NCI-H2107 (cell line): Measurements from ENCODE around the gene PHF24.
"Not testable (repeated sequence)": the region's sequence is repeated elsewhere in the genome, so short reads cannot be mapped to it uniquely, and the experiment has no call there.

Source experiments
- DNase-seq: peaks from one replicate; lab custom pipeline; 2025; lab: John Stamatoyannopoulos, UW

Gene PHF24

DNA sequence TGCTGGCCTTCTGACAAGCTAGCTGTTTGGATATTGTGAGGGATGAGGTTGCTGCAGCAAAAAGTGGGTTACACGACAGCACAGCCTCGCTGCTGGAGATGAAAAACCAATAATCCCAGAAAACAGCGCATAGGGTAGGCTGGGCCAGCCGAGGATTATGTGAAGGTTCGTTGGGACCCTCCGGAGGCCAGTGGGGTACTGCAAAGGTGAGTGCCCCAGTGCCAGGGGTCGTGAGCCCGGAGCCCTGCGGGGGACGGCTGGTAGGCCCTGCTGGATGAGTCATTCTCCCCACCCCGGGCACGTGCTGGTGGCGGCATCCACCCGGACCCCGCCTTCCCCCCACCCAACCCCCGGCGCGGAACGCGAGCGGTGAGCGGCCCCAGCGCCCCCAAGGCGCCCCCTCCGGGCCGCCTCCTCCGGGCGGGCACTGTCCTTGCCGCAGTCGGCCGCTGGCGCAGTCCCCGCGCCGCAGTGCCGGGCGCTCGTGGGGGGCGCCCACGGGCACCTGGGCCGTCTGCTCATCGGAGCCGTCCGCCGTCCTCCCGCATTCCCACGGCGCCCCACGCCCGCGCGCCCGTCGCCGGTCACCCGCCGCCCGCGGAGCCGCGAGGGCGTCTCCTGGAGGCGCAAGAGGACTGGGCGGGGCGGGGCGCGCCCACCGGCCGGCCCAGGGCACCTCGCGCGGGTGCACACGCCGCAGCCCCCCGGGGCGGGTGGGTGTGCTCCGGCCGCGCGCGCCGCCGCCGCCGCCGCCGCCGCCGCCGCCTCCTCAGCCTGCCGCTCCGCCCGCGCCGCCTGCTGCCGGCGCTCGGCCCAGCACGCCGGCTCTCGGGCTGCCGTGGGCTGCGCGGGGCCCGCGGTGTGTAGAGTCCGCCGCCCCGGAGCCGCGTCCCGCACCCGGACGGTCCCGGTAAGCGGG, at the start of gene PHF24:
PHF24 (plus strand) TSS at position 794 of the 919 bp plus-strand sequence. CDS start 13,014 bp downstream, outside the sequence.
- no peak for DNase-seq

DNA sequence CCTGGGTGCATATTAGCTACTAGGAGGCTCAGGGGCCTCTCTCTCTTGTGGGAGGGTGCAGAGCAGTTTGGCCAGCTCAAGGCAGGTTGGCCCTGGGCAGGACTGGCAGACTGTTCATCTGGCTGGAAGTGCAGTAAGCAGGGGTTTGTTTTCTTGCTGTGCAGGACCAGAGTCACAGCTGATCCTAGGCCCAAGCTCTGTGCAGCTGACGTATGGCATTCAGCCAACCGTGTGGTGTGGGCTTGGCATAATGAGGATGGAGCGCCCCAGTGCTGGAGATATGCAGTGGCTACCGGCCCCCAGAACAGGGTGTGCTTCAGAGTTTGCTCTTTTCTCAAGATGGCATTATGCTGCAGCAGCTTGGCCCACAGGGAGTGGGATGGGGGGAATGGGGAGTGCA, 31.0 kb upstream of the PHF24 start:
- no peak for DNase-seq

DNA sequence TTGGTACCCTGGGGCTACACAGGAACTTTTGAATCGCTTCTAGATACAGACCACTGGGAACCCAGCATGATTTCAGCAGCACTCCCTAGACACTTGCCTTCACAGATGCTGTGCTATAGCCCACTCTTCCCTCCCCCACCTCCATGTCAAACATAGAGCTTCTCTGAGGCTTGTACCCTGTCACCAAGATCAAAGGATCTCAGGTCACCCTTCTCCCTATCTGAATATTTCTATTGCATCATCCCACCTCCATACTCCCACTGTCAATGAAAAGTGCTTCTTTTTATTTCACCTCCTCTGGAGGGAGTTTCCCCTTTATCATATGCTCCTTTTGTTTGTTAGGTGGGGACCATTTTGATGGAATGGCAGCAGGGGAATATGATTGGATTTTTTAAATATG, 29.2 kb upstream of the PHF24 start:
- no peak for DNase-seq

DNA sequence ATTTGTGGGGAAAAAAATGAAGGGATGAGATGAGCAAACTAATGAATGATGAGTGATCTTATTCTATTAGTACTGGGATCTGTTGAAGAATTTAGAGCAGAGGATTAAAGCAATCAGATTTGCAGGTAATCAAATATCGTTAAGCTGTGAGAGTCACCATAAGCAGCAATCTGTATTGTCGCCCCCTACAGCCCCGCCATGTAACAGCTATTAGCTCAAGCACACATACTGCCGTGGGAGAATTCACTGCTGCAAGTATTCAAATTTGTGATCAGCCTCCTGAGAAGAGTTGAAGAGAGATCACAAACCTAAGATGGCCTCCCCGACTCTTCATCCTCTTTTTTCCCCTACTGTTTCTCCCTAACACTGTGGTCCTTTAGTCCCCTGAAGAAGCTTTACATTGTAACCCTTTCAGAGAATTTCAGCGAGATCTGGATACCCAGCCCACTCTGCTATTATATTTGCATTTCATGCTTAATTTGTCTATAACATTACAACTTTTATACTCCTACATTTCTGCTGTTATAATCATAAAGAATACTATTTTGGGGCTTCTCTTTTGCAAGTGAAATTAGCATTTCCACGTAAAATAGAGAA, 28.5 kb upstream of the PHF24 start:
- no peak for DNase-seq

DNA sequence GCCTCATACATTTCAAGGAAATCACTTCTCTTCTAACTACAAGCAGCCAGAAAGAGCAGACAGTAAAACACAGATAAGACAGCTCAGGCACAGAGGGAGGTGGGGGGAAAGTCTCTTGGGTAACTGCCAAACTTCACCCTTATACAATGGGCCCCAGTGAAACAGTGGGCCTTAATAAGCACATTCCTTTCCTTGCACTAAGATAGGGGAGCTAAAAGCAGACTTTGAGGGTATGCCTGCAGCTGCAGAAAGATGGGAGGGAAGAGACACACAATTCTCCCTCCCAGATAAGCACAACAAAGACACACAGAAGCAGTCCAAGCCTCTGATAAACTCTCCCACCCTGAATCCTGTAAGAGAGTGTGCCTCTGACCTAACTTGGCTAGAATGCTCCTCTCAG, 18.1 kb upstream of the PHF24 start:
- DNase-seq = not testable (repeated sequence)

DNA sequence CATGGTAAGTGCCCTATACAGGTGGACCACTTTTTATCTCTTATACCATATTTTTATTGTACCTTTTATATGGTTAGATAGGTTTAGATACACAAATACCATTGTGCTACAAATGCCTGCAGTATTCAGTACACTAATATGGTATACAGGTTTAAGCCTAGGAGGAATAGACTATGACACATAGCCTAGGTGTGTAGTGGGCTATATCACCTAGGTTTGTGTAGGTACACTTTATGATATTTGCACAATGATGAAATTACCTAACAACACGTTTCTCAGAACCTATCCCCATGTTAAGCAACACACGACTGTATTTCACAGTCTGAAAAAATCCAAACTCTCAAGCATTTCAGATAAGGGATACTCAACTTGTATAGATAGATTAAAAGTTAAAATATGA, 9.6 kb upstream of the PHF24 start:
- DNase-seq = no peak

DNA sequence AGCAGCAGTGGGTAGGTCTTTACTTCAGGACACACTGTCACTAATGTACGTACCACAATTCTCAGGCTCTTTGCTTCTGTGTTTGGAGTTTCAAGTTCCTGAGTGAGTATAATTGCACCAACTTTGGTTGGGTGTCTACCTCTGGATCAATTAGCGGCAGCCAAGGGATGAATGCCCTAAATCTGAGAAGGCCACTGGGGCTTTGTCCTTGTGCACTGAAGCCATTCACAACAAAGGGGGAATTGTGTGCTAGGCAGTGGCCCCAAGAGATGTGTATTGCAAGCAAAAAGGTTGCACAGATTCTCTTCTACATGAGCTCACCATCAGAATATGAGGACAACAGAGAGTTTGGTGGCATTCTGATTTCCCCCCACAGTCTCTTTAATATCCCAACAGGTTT, 3.9 kb upstream of the PHF24 start:
- no peak for DNase-seq

DNA sequence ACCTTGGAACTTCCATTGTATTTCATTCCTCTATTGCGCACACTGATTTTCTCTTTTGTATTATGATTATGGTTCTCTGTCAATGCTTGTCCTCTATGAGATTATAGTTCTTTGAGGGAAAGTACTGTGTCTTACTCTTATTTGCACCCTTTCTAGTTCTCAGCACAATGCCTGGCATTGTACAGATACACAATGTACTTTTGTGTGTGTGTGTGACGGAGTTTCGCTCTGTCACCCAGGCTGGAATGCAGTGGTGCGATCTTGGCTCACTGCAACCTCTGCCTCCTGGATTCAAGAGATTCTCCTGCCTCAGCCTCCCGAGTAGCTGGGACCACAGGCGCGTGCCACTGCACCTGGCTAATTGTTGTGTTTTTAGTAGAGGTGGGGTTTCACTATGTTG, 2.0 kb upstream of the PHF24 start:
- DNase-seq = not testable (repeated sequence)

DNA sequence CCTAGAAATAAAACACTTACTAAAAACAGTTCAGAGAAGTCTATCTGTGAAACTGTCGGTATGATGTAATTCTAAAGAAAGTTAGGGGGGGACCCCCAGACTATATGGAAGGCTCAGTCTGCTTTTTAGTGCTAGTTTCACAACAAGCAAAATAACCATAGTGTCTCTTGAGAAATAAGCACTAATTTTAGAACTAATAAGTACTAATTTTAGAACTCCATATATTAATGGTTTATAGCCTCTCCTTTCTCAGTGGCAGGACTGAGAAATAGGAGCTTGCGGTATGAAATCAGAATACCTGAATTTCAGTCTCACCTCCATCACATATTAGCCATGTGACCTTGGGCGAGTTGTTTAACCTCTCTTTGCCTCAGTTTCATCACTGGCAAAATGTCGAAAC, 1.4 kb upstream of the PHF24 start:
- no peak for DNase-seq

DNA sequence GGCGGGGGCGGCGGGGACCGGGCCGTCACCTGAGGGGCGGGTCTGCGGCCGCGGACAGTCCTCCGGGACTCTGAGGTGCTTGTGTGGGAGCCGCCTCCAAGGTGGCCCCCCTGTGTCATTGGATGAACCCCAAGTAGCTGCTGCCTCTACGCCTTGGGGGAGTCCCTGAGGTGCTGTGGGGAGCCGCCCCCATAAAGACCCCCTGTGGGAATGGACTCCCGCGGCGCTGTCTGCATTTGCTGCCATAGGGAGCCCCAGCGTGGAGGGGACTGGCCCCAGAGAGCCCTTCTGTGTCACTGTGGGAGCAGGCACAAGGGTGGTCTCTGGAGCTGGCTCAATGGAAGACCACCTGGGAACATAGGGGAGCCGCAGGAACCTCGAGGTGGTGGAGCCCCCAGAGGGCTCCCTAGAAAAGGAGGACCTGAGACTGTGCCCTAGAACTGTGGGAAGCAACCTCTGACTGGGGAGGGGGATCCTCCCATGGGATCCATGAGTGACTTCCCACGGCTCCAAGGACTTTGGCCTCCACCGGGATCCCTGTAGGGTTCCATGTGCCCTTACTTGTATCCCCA, 412 bp downstream of the PHF24 start:
- no peak for DNase-seq

DNA sequence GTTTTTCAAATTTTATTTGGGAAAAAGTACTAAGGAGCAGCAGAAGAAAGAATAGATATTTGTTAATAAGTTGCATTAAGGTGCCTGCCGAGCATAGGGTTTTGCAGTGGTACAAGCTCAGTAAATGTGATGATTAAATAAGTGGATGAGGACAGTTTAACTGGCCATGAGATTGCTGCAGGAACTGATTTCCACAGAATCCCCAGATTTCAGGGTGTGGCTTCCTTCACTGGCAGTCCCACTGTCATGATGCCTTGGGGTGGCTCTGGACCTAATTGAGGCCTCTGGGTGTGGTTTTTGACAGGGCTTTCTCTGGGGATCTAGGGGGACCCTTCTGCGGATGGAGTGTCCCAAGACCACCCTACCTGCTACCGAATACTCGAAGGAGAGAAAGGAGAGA, 1.4 kb downstream of the PHF24 start:
- no peak for DNase-seq

DNA sequence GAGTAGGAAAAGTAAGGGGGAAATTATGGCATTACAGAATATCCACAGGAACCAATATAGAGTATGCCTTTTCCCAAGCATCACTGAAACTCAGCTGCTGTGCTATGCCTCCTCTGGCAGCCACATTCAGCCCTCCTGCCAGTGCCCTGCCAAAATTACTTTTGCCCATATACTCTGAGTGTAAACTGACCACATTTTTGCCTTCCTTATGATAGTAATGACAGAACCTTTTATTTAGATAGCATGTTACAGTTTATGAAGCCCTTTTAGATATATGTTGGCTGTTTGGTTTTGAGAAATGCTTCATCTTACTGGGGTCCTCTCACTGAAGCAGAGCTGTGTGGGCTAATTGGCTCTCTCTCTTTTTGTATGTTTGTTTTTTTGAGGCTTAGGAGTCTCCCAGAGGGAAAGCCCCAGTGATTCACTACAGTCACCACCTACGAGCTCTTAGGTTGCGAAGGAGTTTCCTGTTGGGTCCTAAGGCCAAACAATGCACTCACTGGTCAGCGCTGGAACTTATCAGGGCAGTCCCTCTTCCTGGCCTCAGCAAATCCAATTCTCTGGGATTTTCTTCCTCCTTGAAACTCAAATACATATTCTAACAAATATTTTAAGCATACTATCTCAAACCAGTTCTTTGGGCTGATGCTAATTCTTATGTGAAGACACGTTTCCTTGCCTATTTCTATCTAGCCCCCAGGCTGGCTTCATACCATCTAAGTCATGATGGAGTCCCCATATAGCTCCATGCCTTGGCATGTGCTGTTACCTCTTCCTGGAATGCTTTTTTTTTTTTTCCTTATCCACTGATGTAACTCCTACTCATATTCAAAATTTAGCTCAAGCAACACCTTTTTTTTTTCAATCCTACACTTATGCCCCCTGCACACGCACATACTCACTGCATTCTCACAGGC, 3.7 kb downstream of the PHF24 start:
- DNase-seq = no peak

DNA sequence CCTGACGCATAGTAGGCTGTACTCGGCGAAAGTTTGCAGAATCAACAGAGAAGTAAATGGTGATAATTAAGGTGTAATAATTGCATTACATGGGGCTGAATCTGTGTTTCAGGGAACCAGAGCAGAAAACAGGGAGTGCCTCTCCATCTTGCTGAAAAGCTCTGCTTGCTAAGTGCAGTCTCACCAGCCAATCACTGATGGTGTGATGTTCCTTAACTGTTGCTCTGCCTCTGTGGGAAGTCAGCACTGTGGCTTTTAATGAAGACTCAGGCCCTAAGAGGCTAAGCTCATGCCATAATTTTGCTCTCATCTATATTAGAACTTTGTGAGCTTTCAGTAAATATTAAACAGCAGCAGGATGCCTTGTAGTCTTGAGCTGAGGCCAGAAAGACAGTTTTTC, 4.5 kb downstream of the PHF24 start:
- DNase-seq = no peak

DNA sequence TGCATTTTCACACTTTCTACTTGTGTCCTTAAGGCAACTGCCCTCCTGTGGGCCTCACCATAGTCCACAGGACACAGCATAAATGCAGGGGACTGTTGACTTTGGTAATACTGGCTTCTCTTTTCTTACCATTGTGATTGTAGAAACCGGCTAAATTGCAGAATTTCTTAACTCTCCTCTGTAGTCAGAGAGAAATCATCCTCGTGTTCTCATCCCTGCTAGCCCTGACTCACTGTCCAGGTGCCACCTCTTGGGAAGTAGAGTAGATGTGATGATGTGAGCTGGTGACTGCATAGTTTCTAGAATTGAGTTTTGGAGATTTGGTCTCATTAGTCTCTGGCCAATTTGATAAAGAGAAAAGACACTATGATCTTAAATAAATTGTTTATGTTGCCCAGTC, 5.5 kb downstream of the PHF24 start:
- no peak for DNase-seq

DNA sequence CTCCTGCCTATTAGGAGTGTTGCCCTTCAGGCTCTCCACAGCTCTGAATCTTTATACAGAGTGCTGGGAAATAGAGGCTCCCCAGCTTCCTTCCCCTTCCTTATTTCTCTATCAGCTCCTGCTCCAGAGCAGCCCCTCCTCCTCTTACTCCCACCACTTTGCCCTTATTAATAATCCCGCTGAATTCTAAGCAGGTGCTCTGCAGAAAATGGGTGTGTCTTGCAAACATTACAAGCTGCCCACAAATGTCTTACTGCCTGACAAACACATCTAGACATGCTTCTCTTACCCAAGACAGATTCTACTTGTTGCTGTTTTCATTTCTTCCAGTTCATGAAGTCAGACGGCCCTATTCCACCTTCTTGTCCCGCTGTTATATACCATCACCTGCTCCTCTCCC, 6.4 kb downstream of the PHF24 start:
- no peak for DNase-seq

DNA sequence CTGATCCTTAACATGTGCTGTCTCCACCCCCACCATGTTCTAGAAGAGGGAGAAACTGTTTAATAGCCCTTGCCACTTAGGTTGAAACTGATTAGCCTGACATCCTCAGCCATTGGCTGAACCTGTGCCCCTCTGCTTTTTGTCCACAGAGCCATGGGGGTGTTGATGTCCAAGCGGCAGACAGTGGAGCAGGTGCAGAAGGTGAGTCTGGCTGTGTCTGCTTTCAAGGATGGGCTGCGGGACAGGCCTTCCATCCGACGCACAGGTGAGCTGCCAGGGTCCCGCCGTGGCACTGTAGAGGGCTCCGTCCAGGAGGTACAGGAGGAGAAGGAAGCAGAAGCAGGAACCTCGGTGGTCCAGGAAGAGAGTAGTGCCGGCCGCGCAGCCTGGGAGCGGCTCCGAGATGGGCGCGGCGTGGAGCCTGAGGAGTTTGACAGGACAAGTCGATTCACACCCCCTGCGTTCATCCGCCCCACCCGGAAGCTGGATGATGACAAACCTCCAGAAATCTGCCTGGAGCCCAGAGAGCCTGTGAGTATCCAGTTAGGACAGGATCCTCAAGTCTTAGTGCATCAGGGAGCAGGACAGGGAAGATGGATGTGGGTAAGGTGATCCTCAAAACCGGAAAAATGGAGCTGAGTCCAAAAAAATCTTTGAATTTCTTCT, 13.2 kb downstream of the PHF24 start:
- DNase-seq = no peak

DNA sequence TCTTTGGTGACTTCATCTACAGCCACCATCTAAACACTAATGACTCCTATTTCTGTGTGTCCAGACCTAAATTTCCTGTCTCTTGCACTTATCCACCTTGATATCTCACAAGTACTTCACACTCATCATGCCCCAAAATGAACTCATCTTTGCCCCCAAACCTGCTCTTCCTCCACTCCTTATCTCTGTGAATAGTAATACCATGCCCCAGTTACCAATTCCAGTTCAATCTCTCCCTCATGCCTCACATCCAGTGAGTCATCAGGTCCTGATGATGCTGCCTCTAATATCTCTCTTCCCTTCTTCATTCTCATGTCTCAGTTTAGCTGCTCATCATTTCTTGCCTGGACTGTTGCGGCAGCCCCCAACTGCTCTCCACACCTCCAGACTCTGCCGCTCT, 16.6 kb downstream of the PHF24 start:
- DNase-seq = no peak

DNA sequence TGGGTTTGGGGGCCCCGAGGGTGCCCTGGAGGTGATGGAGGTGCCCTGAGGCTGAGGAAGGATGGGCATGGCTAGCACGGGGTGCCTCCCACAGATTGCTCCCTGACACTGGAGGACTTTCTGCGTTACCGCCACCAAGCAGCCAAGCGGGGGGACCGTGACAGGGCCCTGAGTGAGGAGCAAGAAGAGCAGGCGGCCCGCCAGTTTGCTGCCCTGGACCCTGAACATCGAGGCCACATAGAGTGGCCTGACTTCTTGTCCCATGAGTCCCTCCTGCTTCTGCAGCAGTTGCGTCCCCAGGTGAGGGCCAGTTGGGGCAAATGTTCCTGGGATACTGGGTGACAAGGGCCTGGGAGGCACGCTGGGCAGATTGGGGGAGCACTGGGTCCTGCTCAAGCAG, 18.4 kb downstream of the PHF24 start:
- no peak for DNase-seq

DNA sequence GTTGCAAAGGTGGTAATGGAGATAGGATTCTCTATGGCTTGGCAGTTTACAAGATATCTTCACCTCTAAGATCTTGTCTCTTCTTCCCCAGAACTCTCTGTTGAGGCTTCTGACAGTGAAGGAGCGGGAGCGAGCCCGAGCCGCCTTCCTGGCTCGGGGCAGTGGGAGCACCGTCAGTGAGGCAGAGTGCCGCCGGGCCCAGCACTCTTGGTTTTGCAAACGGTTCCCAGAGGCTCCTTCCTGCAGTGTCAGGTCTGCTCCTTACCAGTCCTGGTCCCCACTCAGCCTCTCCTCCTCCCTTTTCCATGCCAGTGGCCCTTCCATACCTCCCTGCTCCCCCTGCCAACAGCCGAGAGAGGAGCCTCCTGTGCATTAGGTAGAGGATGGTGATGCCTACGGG, 18.9 kb downstream of the PHF24 start:
- no peak for DNase-seq

DNA sequence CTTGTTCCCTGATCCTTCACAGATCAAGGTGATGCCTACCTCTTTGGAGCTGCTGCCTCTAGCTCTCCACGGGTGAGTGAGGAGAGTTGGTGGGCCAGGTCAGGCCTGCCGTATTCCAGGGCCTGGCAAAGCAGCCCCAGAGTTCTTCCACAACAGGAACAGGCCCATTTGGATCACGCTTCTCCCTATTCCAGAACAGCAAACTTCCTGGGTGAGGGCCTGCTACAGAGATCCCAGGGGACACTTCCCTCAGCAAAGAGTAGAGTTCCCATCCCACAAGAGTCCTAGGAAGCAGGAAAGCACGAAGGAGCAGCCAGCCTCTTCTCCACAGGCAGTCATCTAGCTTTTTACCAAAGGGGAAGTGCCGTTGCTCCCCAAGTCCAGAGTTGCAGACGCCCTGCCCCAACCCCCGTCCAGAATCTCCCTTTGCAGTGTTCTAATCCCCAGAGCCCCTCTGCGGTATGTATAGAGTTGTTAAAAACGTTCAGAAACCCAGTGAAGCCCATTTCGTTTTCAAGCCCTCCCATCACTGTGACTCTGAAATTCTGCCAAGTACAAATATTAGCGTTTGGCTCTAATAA, 22.2 kb downstream of the PHF24 start:
- no peak for DNase-seq

DNA sequence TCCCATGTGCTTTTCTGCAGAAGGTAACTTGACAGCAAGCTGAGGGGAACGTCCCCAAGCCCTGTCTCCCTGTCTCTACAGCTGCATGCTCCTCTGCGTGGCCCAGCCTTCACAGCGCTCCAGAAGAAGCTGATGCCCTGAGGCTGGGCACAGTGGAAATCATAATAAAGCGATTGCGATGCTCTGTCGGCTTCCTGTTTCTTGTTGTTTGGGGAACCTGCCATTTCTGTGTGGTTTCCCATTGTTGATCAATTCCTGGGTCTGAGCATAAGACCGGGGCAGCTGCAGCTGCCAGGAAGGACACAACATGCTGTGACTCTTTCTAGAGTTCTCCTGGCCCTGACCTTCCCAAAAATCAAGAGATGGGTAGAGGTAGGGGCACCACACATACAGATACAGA, 24.3 kb downstream of the PHF24 start:
- no peak for DNase-seq
